Measurements from ENCODE around the gene TOMM40L.

GRCh38 chr1:161197560-161198193 lies 28.2 kb upstream of the TOMM40L start:
- TF ChIP-seq POLR2A (IDR thresholded peaks at IDR 0.05; ENCODE audit: low read length) (no peak), GATA1 (IDR thresholded peaks at IDR 0.05; ENCODE audit: low read depth, low read length) (no peak)

All from erythroblast (primary cell).